Suppressor macrophage treated with lipopolysaccharide for 1 hour (primary cell): Measurements from ENCODE around the gene SLC16A10.
"Not testable (repeated sequence)": the region's sequence is repeated elsewhere in the genome, so short reads cannot be mapped to it uniquely, and the experiment has no call there.

ENCODE experiments used
- DNase-seq, 3 donors: peaks; one replicate each; pipeline ENCODE4 v3.0.0-alpha.2; 2020 to 2022

Gene SLC16A10

GRCh38 chr6:111132669-111133068 lies 45.4 kb downstream of the SLC16A10 start:
- not testable (repeated sequence) for DNase-seq

- DNase-seq: not testable (repeated sequence)
Measured at GRCh38 chr6:111134236-111134869, 47.0 kb downstream of the SLC16A10 start.

GRCh38 chr6:111137489-111138093 lies 50.3 kb downstream of the SLC16A10 start:
- not testable (repeated sequence) for DNase-seq

- DNase-seq: no peak
Measured at GRCh38 chr6:111147440-111147839, 60.1 kb downstream of the SLC16A10 start.

GRCh38 chr6:111148110-111148509 lies 60.8 kb downstream of the SLC16A10 start:
- DNase-seq: no peak

- no peak for DNase-seq
Measured at GRCh38 chr6:111150577-111150976, 63.3 kb downstream of the SLC16A10 start.

GRCh38 chr6:111154981-111155380 lies 67.7 kb downstream of the SLC16A10 start:
- peak; percentile 27 to 52 (median 39) for DNase-seq

GRCh38 chr6:111157412-111157811 lies 70.1 kb downstream of the SLC16A10 start:
- DNase-seq: no peak

- DNase-seq: peak in 2 of 3 donors; percentile 30 to 47
Measured at GRCh38 chr6:111159633-111160032, 72.3 kb downstream of the SLC16A10 start.

- DNase-seq: no peak
Measured at GRCh38 chr6:111161650-111162049, 74.3 kb downstream of the SLC16A10 start.

- no peak for DNase-seq
Measured at GRCh38 chr6:111162504-111162903, 75.2 kb downstream of the SLC16A10 start.

- peak in 2 of 3 donors; percentile 17 to 33 for DNase-seq
Measured at GRCh38 chr6:111171577-111172400, 84.5 kb downstream of the SLC16A10 start.

GRCh38 chr6:111172563-111172962 lies 85.3 kb downstream of the SLC16A10 start:
- DNase-seq: no peak

- DNase-seq: no peak
Measured at GRCh38 chr6:111173341-111173740, 86.0 kb downstream of the SLC16A10 start.

GRCh38 chr6:111173946-111174345 lies 86.6 kb downstream of the SLC16A10 start:
- no peak for DNase-seq

- peak in 1 of 3 donors; percentile 11 for DNase-seq
Measured at GRCh38 chr6:111175109-111175508, 87.8 kb downstream of the SLC16A10 start.

- DNase-seq: no peak
Measured at GRCh38 chr6:111176038-111176759, 88.9 kb downstream of the SLC16A10 start.

GRCh38 chr6:111176760-111177099 lies 89.4 kb downstream of the SLC16A10 start:
- DNase-seq: no peak

GRCh38 chr6:111177131-111177530 lies 89.8 kb downstream of the SLC16A10 start:
- DNase-seq: no peak

- DNase-seq: no peak
Measured at GRCh38 chr6:111183702-111184517, 96.6 kb downstream of the SLC16A10 start.

- DNase-seq: peak; percentile 7 to 32 (median 16)
Measured at GRCh38 chr6:111184827-111185532, 97.7 kb downstream of the SLC16A10 start.

- no peak for DNase-seq
Measured at GRCh38 chr6:111185954-111186353, 98.7 kb downstream of the SLC16A10 start.
